MG63 (cell line): ENCODE data around the gene CYP24A1. TPM values are rescaled to one million over a fixed set of nuclear protein-coding genes. Genes with fewer than 3 reads are reported as not detected.

Source experiments
- DNase-seq: peaks from one replicate; pipeline ENCODE4 v3.0.0-alpha.2; 2020
- H3K27me3 ChIP-seq: fragments of 250-450 bp; sonication (Bioruptor Pico); 2 replicates; pipeline ENCODE4 v1.5.1; 2020; ENCODE audit warnings: mild to moderate bottlenecking, moderate library complexity
- H3K36me3 ChIP-seq: fragments of 250-450 bp; sonication (Bioruptor Pico); 2 replicates; pipeline ENCODE4 v1.5.1; 2020; ENCODE audit warnings: mild to moderate bottlenecking, moderate library complexity
- H3K4me3 ChIP-seq: fragments of 250-450 bp; sonication (Bioruptor Pico); 2 replicates; pipeline ENCODE4 v1.5.1; 2020; ENCODE audit warnings: mild to moderate bottlenecking, moderate library complexity
- H3K9me3 ChIP-seq: fragments of 250-450 bp; sonication (Bioruptor Pico); 2 replicates; pipeline ENCODE4 v1.5.1; 2020; ENCODE audit warnings: mild to moderate bottlenecking, moderate library complexity
- total RNA-seq: library from RNA; depleted of rRNA; stranded (reverse); fragments of >200 nt; shearing (Covaris generic); gene quantifications from 2 replicates; pipeline ENCODE4 v1.2.3, GENCODE V29; 2014; ENCODE audit warnings: low replicate concordance

The CYP24A1 gene
- total RNA-seq, 1 experiment from 2014 or later, result not detected

DNA sequence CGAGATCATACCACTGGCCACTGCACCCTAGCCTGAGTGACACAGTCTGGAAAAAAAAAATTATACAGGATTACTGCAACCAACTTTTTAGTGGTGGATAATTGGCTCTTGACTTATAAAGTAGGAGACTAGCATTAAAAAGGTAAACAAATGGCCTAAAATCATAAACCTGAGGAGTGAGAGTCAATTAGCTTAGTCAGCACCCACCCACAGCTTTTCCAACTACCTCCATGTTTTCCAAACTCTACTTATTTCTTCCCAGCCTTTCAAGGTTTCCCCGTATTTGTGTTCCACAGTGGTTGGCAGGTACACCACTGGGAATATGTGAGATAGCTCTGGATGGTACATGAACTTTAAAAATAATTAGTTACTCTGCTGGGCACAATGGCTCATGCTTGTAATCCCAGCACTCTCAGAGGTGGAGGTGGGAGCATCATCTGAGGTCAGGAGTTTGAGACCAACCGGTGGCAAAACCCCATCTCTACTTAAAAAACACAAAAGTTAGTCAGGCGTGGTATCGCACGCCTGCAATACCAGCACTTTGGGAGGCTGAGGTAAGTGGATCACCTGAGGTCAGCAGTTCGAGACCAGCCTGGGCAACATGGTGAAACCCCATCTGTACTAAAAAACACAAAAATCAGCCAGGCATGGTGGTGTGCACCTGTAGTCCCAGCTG is 6.7 kb downstream of the CYP24A1 start:
- H3K27me3 ChIP-seq, result no peaks in the 10 kb centered on the region
- H3K36me3 ChIP-seq, result no peaks in the 10 kb centered on the region
- no peak for DNase-seq
- H3K4me3 ChIP-seq, result no peak overlapping the region
- H3K9me3 ChIP-seq, result no peaks in the 10 kb centered on the region

DNA sequence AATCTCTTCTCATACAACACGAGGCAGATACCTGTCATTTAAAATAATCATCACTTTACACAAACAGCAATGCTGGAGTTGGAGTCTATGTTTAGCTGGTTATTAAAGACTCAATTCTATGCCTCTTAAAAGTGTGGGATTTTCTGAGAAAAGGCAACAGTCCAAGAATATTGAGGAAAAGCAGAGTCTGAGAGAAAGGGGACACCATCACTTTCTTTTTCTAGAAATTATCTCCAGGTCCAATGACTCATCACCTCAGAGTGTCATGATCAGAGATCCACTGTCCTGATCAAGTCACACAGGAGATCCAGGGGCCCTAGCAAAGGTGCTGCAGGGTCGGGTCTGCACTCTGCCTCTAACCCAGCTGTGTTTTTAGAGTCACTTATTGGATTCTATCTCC is 8.0 kb downstream of the CYP24A1 start:
- no peak for DNase-seq
- Histone ChIP-seq H3K27me3 (no peaks in the 10 kb centered on the region), H3K36me3 (no peaks in the 10 kb centered on the region)

DNA sequence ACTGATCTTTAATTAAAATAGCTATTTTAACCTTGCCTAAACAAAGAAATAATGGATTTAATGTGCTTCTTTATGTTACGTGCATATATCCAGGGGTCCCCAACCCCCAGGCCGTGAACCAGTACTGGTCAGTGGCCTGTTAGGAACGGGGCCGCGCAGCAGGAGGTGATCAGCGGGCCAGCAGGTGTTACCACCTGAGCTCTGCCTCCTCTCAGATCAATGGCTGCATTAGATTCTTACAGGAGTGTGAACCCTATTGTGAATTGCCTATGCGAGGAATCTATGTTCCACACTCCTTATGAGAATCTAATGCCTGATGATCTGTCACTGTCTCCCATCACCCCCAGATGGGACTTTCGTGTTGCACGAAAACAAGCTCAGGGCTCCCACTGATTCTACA is 8.8 kb downstream of the CYP24A1 start:
- DNase-seq, result no peak
- no peaks in the 10 kb centered on the region for H3K9me3 ChIP-seq
- H3K27me3 ChIP-seq, result no peaks in the 10 kb centered on the region
- H3K36me3 ChIP-seq, result no peaks in the 10 kb centered on the region
- H3K4me3 ChIP-seq, result no peak overlapping the region

More for the DNA sequence above, 8.0 kb downstream of the CYP24A1 start:
- Histone ChIP-seq H3K9me3 (no peaks in the 10 kb centered on the region), H3K4me3 (no peak overlapping the region)

DNA sequence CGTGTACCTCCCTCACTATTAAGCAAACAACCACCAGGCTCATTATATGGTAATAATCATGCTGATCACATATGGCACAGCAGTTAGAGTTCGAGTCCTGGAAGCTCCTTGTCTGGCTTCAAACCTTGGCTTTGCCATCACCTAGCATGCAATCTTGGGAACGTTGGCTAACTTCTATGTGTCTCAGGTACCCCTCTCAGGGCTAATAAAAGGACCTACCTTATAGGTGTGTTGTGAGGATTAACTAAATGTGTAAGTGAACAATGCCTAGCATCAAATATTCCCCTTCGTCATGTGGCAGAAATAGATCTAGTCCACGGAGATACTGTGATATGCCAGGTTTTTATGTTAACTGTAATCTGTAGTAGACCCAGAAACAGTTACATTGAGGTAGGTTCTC is 10.4 kb downstream of the CYP24A1 start:
- DNase-seq, result no peak
- Histone ChIP-seq H3K4me3 (no peak overlapping the region), H3K27me3 (no peaks in the 10 kb centered on the region), H3K9me3 (no peaks in the 10 kb centered on the region), H3K36me3 (no peaks in the 10 kb centered on the region)

DNA sequence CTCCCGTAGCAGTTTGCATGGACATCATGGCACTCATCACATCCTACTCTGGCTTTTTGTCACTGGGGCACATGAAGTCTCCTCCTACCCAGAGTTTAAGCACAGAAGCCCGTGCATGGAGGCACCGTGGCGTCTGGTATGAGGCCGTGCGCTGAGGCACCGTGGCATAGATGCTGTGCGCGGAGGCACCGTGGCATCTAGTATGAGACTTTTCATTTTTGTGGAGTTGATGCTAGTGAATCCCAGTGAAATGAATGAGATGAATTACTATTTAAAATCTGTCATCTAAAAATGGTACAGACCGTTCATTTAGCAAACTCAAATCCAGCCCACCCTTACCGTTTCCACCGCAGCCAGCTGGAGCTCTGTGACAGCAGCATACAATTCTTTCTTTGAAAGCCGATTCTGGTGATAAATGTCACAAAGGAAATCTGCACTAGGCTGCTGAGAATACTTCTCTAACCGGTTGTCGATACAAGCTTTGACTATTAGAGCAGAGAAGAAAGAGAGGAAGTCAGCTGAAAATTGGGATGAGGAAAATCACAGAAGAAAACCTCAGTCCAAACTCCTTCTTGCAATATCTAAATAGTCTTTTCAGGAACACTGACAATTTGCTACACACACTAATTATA is 11.3 kb downstream of the CYP24A1 start:
- Histone ChIP-seq H3K9me3 (no peaks in the 10 kb centered on the region), H3K4me3 (no peak overlapping the region), H3K27me3 (no peaks in the 10 kb centered on the region), H3K36me3 (no peaks in the 10 kb centered on the region)
- no peak for DNase-seq

DNA sequence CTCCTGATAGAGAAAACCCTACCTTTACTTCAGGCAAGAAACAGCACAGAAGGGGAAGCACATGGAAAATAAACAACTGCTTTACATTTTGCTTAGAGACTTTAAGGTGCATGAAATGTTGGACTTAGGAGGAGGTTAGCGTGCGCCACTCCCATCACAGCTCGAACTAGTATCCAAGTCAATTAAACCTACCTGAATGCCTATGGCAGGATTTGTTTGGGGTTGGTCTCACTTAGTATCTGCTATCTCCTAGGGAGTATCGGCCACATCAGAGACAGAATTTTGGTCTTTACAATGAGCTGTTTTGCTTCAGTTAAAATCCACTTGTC is 12.0 kb downstream of the CYP24A1 start:
- H3K27me3 ChIP-seq, result no peaks in the 10 kb centered on the region
- H3K4me3 ChIP-seq, result no peak overlapping the region
- DNase-seq, result no peak
- no peaks in the 10 kb centered on the region for H3K36me3 ChIP-seq
- H3K9me3 ChIP-seq, result no peaks in the 10 kb centered on the region

DNA sequence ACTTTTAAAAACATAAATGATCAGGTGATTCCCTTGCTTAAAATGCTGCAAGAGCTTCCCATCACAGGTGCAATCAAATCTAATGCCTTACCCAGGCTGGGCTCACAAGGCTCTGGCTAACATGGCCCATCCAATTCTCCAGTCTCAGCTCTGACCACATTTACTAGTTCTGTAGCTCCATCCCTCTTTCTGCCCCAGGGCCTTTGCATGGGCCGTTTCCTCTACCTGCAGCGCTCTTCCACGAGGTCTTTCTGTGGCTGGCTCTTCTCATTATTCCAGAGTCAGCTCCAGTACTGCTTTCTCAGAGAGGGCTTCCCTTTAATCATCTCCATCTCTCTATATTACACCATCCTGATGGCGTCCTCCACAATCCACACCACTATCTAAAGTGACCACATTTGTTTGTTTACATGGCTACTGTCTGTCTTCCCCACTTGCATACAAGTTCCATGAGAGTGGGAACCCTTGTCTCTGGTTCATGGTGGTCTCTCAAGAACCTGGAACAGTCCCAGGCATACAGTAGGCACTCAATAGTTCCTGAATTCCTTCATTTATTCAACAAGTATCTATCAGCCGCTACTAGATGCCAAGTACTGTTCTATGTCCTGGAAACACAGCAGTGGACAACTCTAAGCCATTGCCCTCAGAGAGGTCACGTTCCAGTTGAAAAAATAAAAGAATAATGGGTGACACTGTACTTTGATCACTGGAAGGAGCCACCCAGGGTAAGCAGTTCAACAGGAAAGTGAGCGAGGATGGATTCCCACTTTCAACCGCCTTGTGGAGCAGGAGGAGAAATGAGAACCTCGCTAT is 12.6 kb downstream of the CYP24A1 start:
- no peaks in the 10 kb centered on the region for H3K36me3 ChIP-seq
- H3K27me3 ChIP-seq, result peaks cover 4% of the 10 kb centered on the region; the same call in 1 of the 2 replicates
- H3K4me3 ChIP-seq, result no peak overlapping the region
- no peaks in the 10 kb centered on the region for H3K9me3 ChIP-seq
- no peak for DNase-seq

DNA sequence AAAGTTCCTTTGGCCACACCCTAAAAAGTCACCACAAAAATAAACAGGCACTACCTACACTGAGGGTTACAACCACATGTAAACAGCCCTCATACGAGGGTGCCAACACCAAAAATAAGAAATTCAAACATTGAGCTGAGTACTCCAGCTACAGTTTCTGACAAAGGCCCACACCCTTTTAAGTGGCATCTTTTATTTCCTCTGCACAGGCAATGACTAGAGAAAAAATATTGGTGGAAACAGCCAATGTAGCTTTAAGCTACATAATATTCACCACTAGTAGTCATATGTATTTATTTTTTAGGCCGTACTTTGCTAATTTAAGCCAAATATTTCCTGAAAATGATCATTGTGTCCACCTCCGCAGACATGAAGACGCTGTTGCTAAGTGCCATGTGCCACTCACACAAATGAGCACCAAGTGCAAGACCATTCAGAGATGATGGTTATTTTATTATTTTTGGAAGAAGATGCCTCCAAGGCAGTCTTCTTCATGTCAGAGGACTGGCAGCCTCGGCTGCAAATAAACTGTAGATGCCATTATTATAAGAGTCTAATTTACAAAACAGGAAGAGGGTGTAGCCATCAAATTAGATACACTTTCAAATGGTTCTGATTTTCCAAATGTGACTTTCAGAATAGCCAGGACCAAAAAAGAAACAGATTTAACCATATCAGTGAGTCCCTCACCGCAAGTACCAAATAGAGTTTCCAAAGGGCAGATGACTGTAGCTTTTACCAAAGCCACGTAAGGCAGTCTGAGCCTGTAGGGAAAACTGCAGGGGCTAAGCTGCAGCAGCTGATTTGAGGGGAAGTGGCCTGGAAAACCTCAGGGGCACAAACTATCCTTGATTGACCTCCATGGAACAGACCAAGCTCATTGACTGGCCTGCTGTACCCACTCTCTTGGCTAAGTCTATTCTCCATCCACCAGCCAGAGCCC is 13.4 kb downstream of the CYP24A1 start:
- Histone ChIP-seq H3K9me3 (no peaks in the 10 kb centered on the region), H3K27me3 (peaks cover 4% of the 10 kb centered on the region; the same call in 1 of the 2 replicates), H3K4me3 (no peak overlapping the region), H3K36me3 (no peaks in the 10 kb centered on the region)
- DNase-seq, result no peak

DNA sequence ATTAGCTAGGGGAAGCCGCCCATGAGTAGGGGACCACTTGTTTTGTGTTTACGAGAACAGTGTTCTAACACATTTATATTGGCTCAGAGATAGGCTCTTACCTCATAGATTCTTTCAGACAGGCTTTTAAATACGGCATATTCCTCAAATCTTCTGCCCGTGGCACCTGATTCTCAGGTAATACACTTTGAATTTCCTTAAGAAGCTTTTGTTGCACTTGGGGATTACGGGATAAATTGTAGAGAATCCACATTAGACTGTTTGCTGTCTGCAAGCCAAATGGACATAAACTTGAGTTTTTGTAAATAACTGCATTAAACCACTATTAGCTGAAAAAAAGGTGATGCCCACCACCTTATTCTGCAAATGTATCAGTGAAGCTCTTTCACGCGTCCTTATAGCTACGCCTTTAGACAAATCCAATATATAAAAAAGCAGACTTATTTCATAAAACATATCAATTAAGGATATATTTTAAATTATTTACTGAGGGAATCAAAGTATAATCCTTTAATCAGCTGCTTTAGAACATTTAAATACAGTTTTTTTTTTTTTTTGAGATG is 14.8 kb downstream of the CYP24A1 start:
- no peaks in the 10 kb centered on the region for H3K9me3 ChIP-seq
- H3K36me3 ChIP-seq, result no peaks in the 10 kb centered on the region
- H3K4me3 ChIP-seq, result no peak overlapping the region
- H3K27me3 ChIP-seq, result peaks cover 4% of the 10 kb centered on the region; the same call in 1 of the 2 replicates
- no peak for DNase-seq

DNA sequence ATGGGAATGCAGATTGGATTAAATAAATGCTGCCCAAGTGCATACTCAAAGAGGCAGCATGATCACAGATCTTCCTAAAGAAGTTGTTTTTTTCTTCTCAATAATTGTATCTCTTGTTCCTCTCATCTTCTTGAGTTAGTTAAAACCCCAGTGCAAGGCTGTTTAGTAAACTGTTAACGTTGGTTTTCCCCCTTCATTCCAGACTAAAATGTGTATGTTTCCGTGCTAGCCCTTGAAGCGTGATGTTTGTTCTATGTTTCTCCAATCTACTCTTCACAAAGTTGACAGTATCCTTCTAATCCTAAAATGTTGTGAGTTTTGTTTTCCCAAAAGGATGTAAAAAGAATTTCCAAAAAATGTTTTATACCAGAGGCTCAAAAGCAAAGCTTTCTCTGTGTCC is 15.6 kb downstream of the CYP24A1 start:
- Histone ChIP-seq H3K4me3 (no peak overlapping the region), H3K9me3 (no peaks in the 10 kb centered on the region)

DNA sequence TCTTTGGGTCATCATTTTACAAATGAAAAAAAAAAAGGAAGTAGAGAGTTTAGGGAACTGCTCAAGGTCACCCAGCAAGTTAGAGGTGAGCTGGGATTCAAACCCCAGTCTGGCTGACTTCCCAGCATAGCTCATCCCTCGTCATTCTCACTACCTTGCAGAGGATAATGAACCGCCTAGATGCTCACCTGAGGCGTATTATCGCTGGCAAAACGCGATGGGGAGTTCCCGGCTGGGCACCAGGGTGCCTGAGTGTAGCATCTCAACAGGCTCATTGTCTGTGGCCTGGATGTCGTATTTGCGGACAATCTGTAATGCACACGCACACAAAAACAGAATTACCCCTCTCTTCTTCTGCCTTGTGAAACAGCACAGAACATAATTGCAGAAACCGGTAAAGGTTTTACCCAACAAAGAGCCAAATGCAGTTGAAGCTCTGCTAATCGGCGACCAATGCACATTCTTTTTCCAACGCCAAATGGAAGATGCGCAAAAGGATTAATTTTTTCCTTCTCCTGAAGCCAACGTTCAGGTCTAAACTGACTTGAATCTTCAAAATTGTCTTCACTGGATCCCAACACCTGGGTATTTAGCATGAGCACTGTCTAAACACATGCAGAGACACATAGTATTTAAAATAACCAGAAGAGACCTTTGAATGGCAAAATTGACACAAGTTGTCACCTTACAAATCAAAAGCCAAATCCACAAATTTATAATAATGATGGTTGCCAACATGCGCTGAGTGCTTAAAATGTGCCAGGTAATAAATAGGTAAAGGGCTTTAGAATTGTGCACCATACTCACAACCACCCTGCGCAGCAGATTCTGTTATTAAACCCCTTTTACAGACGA is 16.6 kb downstream of the CYP24A1 start:
- Histone ChIP-seq H3K27me3 (peaks cover 4% of the 10 kb centered on the region; the same call in 1 of the 2 replicates), H3K4me3 (no peak overlapping the region), H3K36me3 (no peaks in the 10 kb centered on the region), H3K9me3 (no peaks in the 10 kb centered on the region)
- no peak for DNase-seq

More for the DNA sequence above, 15.6 kb downstream of the CYP24A1 start:
- no peak for DNase-seq
- Histone ChIP-seq H3K27me3 (peaks cover 4% of the 10 kb centered on the region; the same call in 1 of the 2 replicates), H3K36me3 (no peaks in the 10 kb centered on the region)

DNA sequence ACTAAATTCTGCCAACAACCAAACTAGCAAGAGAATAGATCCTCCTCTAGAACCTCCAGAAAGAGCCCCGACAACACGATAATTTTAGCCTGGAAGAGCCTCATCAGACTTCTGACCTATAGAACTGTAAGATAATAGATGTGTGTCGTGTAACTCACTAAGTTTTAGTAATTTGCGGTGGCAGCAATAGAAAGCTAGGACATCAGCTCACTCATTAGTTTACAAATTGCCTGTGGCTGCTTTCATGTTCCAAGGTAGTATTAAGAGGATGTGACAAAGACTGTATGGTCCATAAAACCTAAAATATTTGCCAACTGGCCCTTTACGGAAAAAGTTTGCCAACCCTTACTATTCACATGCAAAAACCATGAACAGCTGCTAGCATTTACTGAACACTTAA is 17.3 kb downstream of the CYP24A1 start:
- H3K36me3 ChIP-seq, result no peaks in the 10 kb centered on the region
- DNase-seq, result no peak
- H3K27me3 ChIP-seq, result peaks cover 4% of the 10 kb centered on the region; the same call in 1 of the 2 replicates
- no peaks in the 10 kb centered on the region for H3K9me3 ChIP-seq
- no peak overlapping the region for H3K4me3 ChIP-seq

DNA sequence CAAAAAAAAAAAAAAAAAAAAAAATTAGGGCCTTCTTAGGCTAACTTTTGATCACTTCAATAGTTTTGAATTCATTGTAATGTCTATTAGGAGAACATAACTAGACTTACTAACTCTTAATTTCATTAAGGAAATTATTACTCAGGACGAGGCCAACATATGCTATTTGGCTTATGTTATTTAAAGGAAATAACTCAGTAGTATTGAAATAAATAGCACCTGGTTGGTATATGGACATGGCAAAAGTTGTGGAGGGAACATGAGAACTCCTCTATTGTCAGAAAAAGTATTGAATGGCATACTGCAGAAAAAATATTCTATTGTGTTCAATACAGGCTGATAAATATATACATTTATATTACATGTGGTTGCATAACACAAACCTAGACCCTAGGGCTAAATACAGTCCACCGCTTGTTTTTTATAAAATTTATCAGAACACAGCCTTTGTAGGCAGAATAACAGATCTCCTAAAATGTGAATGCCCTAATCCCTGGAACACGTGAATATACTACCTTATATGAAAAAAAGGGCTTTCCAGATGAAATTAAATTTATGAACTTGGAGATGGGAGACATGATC is 18.0 kb downstream of the CYP24A1 start:
- Histone ChIP-seq H3K27me3 (peaks cover 4% of the 10 kb centered on the region; the same call in 1 of the 2 replicates), H3K36me3 (no peaks in the 10 kb centered on the region), H3K9me3 (no peaks in the 10 kb centered on the region), H3K4me3 (no peak overlapping the region)
- DNase-seq, result no peak

DNA sequence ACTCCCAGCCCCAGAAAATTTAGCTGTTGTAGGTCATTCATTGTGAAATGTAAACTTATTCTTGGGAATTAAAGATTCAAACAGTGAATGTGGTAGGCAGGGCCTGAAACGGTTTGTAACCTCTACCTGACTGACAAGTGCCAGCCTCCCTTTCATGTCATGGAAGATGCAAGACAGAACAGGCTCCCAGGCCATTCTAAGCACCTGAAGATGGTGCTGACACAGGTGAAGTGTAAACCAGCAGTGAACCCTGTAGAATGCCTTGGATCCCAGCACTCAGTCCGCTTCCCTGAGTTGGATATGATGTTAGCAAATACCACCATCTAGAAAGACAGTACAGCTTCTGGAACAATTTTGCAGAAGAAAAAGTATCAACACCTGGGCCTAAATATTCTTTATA is 19.3 kb downstream of the CYP24A1 start:
- DNase-seq, result no peak

DNA sequence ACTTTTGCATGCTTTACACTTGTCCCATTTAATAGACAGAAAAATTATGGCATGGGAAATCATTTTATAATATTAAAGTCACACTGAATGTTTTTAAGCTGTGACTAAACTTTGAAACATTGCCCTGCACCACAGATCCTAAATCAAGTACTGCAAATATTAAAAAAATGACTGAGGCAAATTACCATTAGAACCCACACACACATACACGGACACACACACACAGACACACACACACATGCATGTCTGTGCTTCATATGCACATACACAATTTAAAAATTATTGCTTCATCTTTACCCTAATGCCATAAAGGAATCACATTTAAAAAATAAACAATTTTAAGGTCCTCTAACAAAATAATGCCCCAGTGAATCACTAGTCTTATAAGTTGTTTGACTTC is 19.9 kb downstream of the CYP24A1 start:
- Histone ChIP-seq H3K36me3 (no peaks in the 10 kb centered on the region), H3K4me3 (no peak overlapping the region), H3K27me3 (peaks cover 4% of the 10 kb centered on the region; the same call in 1 of the 2 replicates), H3K9me3 (no peaks in the 10 kb centered on the region)
- no peak for DNase-seq

More for the DNA sequence above, 19.3 kb downstream of the CYP24A1 start:
- Histone ChIP-seq H3K4me3 (no peak overlapping the region), H3K27me3 (peaks cover 4% of the 10 kb centered on the region; the same call in 1 of the 2 replicates), H3K9me3 (no peaks in the 10 kb centered on the region), H3K36me3 (no peaks in the 10 kb centered on the region)
